ACC112 (cell line): ENCODE measurements around the gene TMEM150A.

Source experiments
- H2AFZ ChIP-seq: fragments of 200-600 bp; sonication (generic); one replicate; pipeline ENCODE4 v1.6.0; 2017; ENCODE audit warnings: antibody characterized with exemption, low read length; ENCODE audit not compliant: unreplicated experiment
- H3K27ac ChIP-seq: fragments of 200-600 bp; sonication (generic); 2 replicates; pipeline ENCODE4 v1.5.1; 2014; ENCODE audit warnings: low read depth, mild to moderate bottlenecking, antibody characterized with exemption, low read length, moderate library complexity
- H3K27me3 ChIP-seq: fragments of 200-600 bp; sonication (generic); 2 replicates; pipeline ENCODE4 v1.6.1; 2014; ENCODE audit warnings: mild to moderate bottlenecking, antibody characterized with exemption, low read length, moderate library complexity, mixed read lengths; ENCODE audit not compliant: insufficient read depth
- H3K36me3 ChIP-seq: fragments of 200-600 bp; sonication (generic); 2 replicates; pipeline ENCODE4 v1.6.1; 2016; ENCODE audit warnings: mild to moderate bottlenecking, antibody characterized with exemption, low read length, moderate library complexity, mixed read lengths; ENCODE audit not compliant: insufficient read depth
- H3K4me1 ChIP-seq: fragments of 200-600 bp; sonication (generic); one replicate; pipeline ENCODE4 v1.6.1; 2016; ENCODE audit warnings: low read length, mixed read lengths; ENCODE audit not compliant: insufficient read depth, unreplicated experiment, control insufficient read depth
- H3K4me3 ChIP-seq: fragments of 200-600 bp; sonication (generic); 2 replicates; pipeline ENCODE4 v1.5.1; 2014; ENCODE audit warnings: mild to moderate bottlenecking, low read depth, low read length
- H3K79me2 ChIP-seq: fragments of 200-600 bp; sonication (generic); one replicate; pipeline ENCODE4 v1.6.0; 2016; ENCODE audit warnings: low read length; ENCODE audit not compliant: control insufficient read depth, unreplicated experiment, insufficient read depth

The TMEM150A gene

DNA sequence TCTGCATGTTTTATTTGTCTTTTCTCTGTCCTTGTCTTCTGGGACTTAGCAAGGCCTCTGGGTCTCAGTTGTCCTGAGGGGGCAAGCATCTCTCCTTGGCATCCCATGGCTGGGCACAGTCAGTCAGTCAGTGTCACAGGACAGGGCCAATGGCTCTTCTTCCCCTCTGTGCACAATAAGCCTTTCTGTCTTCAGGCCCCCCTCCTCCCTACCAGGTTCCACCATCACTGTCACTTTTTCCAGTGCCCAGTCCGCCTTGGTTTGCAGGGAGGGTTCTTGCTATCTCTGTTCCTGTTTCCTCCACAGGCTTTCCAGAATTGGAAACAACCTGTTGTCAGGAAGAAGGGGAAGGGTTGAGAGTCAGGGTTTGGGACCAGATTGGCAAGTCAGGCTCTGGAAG, 20.0 kb downstream of the TMEM150A start:
- H3K36me3 ChIP-seq = no peaks in the 10 kb centered on the region
- no peak overlapping the region for H3K27ac ChIP-seq
- H3K27me3 ChIP-seq = no peaks in the 10 kb centered on the region
- H3K4me3 ChIP-seq = no peak overlapping the region
- peaks cover 3% of the 10 kb centered on the region for H3K79me2 ChIP-seq
- H2AFZ ChIP-seq = no peak overlapping the region
- peaks cover 23% of the 10 kb centered on the region for H3K4me1 ChIP-seq

DNA sequence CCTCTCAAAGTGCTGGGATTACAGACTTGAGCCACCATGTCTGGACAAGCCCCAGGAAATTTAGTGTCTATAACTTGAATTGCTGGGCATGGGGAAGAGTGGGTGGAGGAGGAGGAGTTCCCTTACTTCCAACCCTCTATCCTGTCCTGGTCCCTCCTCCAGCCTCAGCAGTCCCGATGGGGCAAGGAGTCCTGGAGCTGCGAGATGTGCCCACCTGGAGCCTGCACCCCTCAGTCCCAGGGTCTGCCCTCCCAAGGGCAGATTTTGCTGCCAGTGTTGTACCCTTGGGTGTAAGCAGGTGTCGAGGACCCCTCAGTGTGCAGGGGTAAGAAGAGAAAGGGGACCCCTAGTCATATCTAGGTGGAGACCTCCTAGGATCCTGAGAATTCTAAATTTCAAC, 22.3 kb downstream of the TMEM150A start:
- peaks cover 11% of the 10 kb centered on the region for H3K4me1 ChIP-seq
- H2AFZ ChIP-seq = no peak overlapping the region
- H3K36me3 ChIP-seq = no peaks in the 10 kb centered on the region
- H3K27ac ChIP-seq = no peak overlapping the region
- peaks cover 3% of the 10 kb centered on the region for H3K79me2 ChIP-seq
- no peaks in the 10 kb centered on the region for H3K27me3 ChIP-seq
- no peak overlapping the region for H3K4me3 ChIP-seq

DNA sequence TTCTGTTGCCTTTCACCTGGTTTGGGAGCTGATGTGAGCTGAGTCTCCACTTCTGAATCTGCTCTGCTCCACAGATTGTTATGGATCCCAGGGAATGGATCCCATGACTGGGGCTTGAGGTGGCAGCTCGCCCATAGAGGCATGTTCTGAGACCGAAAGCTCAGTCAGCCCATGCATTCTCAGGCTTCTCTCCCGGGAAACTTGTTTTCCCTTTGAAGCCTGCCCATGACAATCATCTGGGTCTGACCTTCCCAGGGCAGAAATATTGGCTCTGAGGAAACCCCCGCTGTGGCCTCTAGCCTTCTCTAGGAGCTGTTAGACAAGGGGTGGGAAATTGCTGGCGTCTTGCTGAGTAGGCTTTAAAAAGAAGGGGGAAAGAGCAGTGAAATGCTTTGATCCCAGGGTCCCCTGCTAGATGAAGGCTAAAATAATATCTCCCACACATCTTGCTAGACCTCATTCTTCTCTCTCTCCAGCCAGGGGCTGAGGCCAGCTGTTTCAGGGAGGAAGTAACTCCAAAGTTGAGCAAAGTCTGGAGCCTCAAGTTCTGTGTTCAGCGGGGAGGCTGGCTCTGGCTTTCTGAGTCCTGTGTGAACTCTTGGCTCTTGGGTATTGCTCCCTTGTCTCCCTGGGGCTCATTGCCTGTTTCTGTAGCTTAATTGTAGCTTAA, 23.1 kb downstream of the TMEM150A start:
- H2AFZ ChIP-seq = no peak overlapping the region
- no peaks in the 10 kb centered on the region for H3K36me3 ChIP-seq
- H3K79me2 ChIP-seq = peaks cover 3% of the 10 kb centered on the region
- no peaks in the 10 kb centered on the region for H3K27me3 ChIP-seq
- peaks cover 6% of the 10 kb centered on the region for H3K4me1 ChIP-seq
- no peak overlapping the region for H3K4me3 ChIP-seq
- no peak overlapping the region for H3K27ac ChIP-seq

DNA sequence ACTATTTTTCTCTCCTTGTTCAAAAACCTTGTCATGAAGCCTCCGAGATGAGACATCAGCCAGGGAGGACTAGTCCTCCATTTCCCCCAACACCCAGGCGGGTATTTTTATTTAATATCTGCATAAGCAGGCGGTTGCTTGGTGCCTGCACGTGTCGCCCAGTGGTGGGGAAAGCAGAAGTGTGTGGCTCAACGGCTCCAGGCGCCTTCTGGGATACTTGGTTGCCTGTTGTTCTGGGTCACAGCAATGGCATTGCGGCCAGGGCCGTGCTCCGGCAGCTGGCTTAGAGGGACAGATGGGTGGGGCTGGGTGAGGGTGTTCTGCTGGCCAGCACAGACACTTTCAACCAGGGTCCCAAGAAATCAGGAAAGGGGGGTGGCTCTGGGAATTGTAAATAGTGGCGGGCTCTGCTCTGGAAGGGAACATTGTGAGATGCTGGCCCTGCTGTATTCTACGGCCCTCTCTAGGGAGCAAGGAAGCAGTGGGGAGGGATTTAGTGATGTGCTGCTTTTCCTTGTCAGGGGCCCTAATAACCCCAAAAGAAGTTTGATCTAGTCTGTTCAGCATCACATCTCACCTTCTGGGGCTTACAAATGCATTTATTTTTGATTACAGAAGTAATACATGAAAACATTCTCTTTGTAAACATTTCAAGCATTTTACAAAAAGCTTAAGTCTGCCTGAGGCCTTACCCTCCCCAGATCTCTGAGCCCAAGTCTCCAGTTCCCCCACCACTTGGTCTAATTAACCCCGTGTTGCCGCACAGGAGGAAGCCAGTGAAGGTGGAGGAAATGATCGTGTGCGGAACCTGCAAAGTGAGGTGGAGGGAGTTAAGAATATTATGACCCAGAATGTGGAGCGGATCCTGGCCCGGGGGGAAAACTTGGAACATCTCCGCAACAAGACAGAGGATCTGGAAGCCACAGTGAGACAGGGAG, 24.0 kb downstream of the TMEM150A start:
- Histone ChIP-seq H3K27ac (no peak overlapping the region), H2AFZ (no peak overlapping the region), H3K79me2 (no peaks in the 10 kb centered on the region), H3K36me3 (no peaks in the 10 kb centered on the region), H3K4me3 (no peak overlapping the region), H3K27me3 (no peaks in the 10 kb centered on the region), H3K4me1 (peaks cover under 1% of the 10 kb centered on the region)

DNA sequence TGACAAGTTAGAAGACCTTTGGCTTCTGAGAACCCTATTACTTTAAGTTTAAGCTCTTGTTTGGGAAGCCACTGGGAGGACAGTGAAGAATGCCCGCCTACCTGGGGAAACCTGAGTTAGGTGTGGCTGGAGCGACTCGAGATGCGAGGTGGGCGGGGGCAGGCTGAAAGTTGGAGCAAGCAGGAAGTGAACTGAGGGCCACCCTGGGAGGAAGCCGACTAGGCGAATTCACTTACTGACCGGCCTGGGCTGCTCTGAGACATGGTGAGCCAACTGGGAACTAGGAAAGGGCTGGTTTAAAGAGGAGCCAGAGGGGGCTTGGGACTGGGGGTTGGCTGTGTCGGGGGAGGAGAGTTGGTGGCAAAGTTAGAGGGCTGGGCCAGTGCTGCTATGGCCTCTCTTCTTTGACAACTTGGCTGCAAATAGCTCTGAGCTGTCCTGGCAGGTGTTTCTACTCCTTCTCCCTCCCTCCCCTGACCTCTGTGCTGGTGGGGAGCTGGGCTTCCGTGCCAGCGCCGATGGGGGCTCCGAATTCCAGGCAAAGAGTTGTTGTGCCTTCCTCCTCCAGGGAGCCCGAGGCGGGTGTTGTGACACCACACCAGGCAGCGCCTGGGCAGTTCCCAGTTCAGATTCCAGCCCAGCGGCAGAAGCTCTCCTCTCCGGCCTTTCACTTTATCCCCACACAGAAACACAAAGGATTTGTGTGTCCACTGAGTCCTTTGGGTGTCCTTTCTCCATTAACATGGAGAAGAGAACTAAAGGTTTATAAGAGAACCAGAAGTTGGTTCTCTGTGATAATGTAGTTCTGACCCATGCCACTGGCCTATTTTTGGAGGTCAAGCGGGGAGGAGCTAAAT, 24.9 kb downstream of the TMEM150A start, which contains the start of gene VAMP8:
VAMP8 (plus strand) TSS at position 201 of the 857 bp plus-strand sequence; CDS start at position 262, 61 bp downstream.
- H3K36me3 ChIP-seq = no peaks in the 10 kb centered on the region
- no peaks in the 10 kb centered on the region for H3K4me1 ChIP-seq
- H2AFZ ChIP-seq = no peak within 1 kb of the TSS
- H3K79me2 ChIP-seq = no peaks in the 10 kb centered on the region
- no peaks in the 10 kb centered on the region for H3K27me3 ChIP-seq
- no peak within 1 kb of the TSS for H3K4me3 ChIP-seq
- no peak within 1 kb of the TSS for H3K27ac ChIP-seq

DNA sequence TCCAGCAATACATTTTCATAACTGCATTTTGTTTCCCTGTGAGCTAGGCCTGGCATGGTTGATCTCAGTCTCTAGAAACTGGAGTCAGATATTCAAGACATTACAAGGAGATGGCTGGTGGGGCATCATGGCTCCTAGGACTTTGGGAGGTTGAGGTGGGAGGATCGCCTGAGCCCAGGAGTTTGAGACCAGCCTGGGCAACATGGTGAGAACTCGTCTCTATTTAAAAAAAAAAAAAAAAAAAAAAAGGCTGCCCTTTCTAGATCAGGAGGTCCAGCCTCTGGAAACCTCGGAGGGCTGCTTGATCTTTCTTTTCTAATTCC, 25.5 kb downstream of the TMEM150A start:
- Histone ChIP-seq H3K4me1 (no peaks in the 10 kb centered on the region), H3K27ac (no peak overlapping the region), H3K27me3 (no peaks in the 10 kb centered on the region), H3K36me3 (no peaks in the 10 kb centered on the region), H3K79me2 (no peaks in the 10 kb centered on the region), H3K4me3 (no peak overlapping the region), H2AFZ (no peak overlapping the region)

DNA sequence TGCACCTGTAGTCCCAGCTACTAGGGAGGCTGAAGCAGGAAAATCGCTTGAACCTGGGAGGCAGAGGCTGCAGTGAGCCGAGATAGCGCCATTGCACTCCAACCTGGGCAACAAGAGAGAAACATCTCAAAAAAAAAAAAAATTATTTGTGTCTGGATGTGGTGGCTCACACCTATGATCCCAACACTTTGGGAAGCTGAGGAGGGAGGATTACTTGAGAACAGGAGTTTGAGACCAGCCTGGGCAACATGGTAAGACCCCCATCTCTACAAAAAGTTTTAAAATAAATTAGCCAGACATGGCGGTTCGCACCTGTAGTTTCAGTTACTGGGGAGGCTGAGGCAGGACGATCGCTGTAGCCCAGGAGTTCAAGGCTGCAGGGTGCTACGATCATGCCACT, 26.8 kb downstream of the TMEM150A start:
- no peak overlapping the region for H3K27ac ChIP-seq
- H3K79me2 ChIP-seq = no peaks in the 10 kb centered on the region
- no peak overlapping the region for H2AFZ ChIP-seq
- H3K4me3 ChIP-seq = no peak overlapping the region
- H3K27me3 ChIP-seq = 0 out of 2 replicates have a peak, but pooled peaks cover 3% of the 10 kb centered on the region
- no peaks in the 10 kb centered on the region for H3K4me1 ChIP-seq
- no peaks in the 10 kb centered on the region for H3K36me3 ChIP-seq

DNA sequence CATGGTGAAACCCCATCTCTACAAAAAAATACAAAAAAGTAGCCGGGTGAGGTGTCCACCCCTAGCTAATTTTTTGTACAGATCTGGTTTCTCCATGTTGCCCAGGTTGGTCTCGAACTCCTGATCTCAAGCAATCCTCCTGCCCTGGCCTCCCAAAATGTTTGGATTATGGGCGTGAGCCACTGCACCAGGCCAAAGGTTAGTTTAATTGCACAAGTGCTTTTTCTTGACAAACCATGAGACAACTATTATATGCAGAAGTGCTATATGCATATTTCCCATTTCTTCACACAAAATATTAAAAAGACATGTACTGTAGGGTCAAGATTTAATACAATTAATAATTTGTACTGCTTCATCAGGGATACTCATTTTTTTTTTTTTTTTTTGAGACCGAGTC, 36.2 kb downstream of the TMEM150A start:
- H3K27ac ChIP-seq = no peak overlapping the region
- H3K4me3 ChIP-seq = no peak overlapping the region
- no peak overlapping the region for H2AFZ ChIP-seq
- H3K4me1 ChIP-seq = no peaks in the 10 kb centered on the region
- H3K36me3 ChIP-seq = no peaks in the 10 kb centered on the region
- peaks cover under 1% of the 10 kb centered on the region for H3K79me2 ChIP-seq
- no peaks in the 10 kb centered on the region for H3K27me3 ChIP-seq

DNA sequence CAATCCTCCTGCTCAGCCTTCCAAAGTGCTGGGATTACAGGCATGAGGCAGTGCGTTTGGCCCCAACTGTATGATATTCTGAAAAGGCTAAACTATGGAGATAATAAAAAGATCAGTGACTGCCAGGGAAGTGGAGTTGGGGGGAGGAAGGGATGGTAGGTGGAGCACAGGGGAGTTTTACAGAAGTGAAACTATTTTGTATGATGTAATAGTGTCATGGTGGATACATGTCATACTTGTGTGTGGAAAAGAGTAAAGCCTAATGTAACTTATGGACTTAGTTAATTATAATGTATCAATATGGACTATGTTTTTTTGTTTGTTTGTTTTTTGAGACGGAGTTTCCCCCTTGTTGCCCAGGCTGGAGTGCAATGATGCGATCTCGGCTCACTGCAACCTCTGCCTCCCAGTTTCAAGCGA, 38.3 kb downstream of the TMEM150A start:
- Histone ChIP-seq H3K4me1 (peaks cover 9% of the 10 kb centered on the region), H3K79me2 (peaks cover 20% of the 10 kb centered on the region), H3K27me3 (no peaks in the 10 kb centered on the region), H3K36me3 (no peaks in the 10 kb centered on the region), H3K27ac (no peak overlapping the region), H2AFZ (no peak overlapping the region), H3K4me3 (no peak overlapping the region)
